ENCODE results near the gene SLC17A9. TPM values are rescaled to one million over a fixed set of nuclear protein-coding genes. Genes with fewer than 3 reads are reported as not detected.

The SLC17A9 gene
- total and polyA plus RNA-seq, 2 donors (not counting 1 experiment from before 2014, with no cell fraction given), result 33.0 to 141 TPM

- H3K4me2 ChIP-seq (replicated peaks; ENCODE audit: low read depth, low read length, poor library complexity, severe bottlenecking), result no peak overlapping the region
- no peaks in the 10 kb centered on the region for H3K9me3 Mint-ChIP-seq (ENCODE audit: insufficient read depth)
Observed at GRCh38 chr20:62971211-62971949, 18.9 kb downstream of the SLC17A9 start.

More at GRCh38 chr20:62971211-62971949, 18.9 kb downstream of the SLC17A9 start:
- Histone ChIP-seq H3K4me3 (ENCODE audit: control extremely low read depth in 1 of 5, extremely low read depth in 1 of 5, insufficient read depth in 1 of 5, low read depth in 2 of 5, low read length in 4 of 5) (no peak overlapping the region), H3K27ac (ENCODE audit: low read length in 2 of 2) (no peak overlapping the region), H3K36me3 (replicated peaks in 1 of 2; ENCODE audit: control extremely low read depth in 1 of 2, control insufficient read depth in 1 of 2, extremely low read depth in 1 of 2, insufficient read depth in 2 of 2, low read length in 1 of 2) (no peaks in the 10 kb centered on the region), H3K27me3 (replicated peaks in 1 of 4; ENCODE audit: control extremely low read depth in 1 of 4, control insufficient read depth in 3 of 4, insufficient read depth in 4 of 4, low read length in 3 of 4) (peaks cover 0 to 55% (median 24%) of the 10 kb centered on the region in 4 experiments), H3K9me3 (ENCODE audit: control extremely low read depth in 1 of 3, control insufficient read depth in 2 of 3, insufficient read depth in 1 of 3, low read length in 2 of 3) (peaks cover 0 to 9% (median 0%) of the 10 kb centered on the region in 3 donors), H4K20me1 (ENCODE audit: control insufficient read depth, insufficient read depth, low read length, poor library complexity, severe bottlenecking) (no peaks in the 10 kb centered on the region), H3K4me1 (ENCODE audit: control insufficient read depth in 2 of 2, insufficient read depth in 2 of 2, low read length in 2 of 2) (peaks cover 11 to 18% of the 10 kb centered on the region in 2 donors), H3K79me2 (ENCODE audit: control insufficient read depth, insufficient read depth, low read length) (no peaks in the 10 kb centered on the region), H3K9ac (ENCODE audit: low read length) (no peak overlapping the region), H2AFZ (ENCODE audit: insufficient read depth, low read depth, low read length, poor library complexity, severe bottlenecking) (no peak overlapping the region)
- WGBS (ENCODE audit: insufficient coverage), result 86% methylated on average over 10 of the region's 10 CpGs
- DNase-seq (no peak), ATAC-seq (ENCODE audit: low read depth) (no peak)
- POLR2A ChIA-PET, result no interaction called here
- CTCF ChIA-PET, result interaction anchor here (0.7 to 3.9 kb wide), 8 partner anchors 16 to 177 kb away, joined by 3 to 36 read pairs (median 4); no protein-coding TSS in a partner anchor
- peak overlapping the region; percentile 20 for H3K27ac Mint-ChIP-seq
- intact Hi-C loops (cut with micrococcal nuclease), result no loop called here
- TF ChIP-seq EZH2 (IDR thresholded peaks at IDR 0.05; ENCODE audit: borderline replicate concordance, insufficient read depth, low read depth, low read length, poor library complexity, severe bottlenecking) (no peak), CTCF (IDR thresholded peaks at IDR 0.05) (no peak)
- peak overlapping the region; percentile 82 for H3K4me3 Mint-ChIP-seq
- H3K4me1 Mint-ChIP-seq, result peaks cover 24% of the 10 kb centered on the region
- H3K27me3 Mint-ChIP-seq, result peaks cover 34% of the 10 kb centered on the region

Data from B cell (primary cell).